ENCODE results near the gene RSBN1L.
"Not testable (repeated sequence)": the region's sequence is repeated elsewhere in the genome, so short reads cannot be mapped to it uniquely, and the experiment has no call there.

Gene RSBN1L

GRCh38 chr7:77699056-77699455 lies 2.8 kb downstream of the RSBN1L start:
- peak overlapping the region; percentile 96 for H3K4me3 Mint-ChIP-seq
- H3K36me3 Mint-ChIP-seq = peaks cover 19% of the 10 kb centered on the region
- peaks cover 62% of the 10 kb centered on the region for H3K4me1 Mint-ChIP-seq
- H3K27ac Mint-ChIP-seq = peak overlapping the region; percentile 81
- no peaks in the 10 kb centered on the region for H3K27me3 Mint-ChIP-seq
- no peaks in the 10 kb centered on the region for H3K9me3 Mint-ChIP-seq
- ATAC-seq = no peak

- ATAC-seq = no peak
- Mint-ChIP-seq H3K27ac (peak overlapping the region; percentile 14), H3K9me3 (no peaks in the 10 kb centered on the region), H3K4me1 (peaks cover 57% of the 10 kb centered on the region), H3K4me3 (no peak overlapping the region), H3K36me3 (peaks cover 19% of the 10 kb centered on the region), H3K27me3 (no peaks in the 10 kb centered on the region)
Measured at GRCh38 chr7:77702513-77702912, 6.3 kb downstream of the RSBN1L start.

GRCh38 chr7:77702968-77703472 lies 6.8 kb downstream of the RSBN1L start:
- H3K27ac Mint-ChIP-seq = peak overlapping the region; percentile 14
- no peaks in the 10 kb centered on the region for H3K27me3 Mint-ChIP-seq
- H3K9me3 Mint-ChIP-seq = no peaks in the 10 kb centered on the region
- H3K4me3 Mint-ChIP-seq = no peak overlapping the region
- peaks cover 21% of the 10 kb centered on the region for H3K36me3 Mint-ChIP-seq
- H3K4me1 Mint-ChIP-seq = peaks cover 58% of the 10 kb centered on the region
- ATAC-seq = no peak

DNA sequence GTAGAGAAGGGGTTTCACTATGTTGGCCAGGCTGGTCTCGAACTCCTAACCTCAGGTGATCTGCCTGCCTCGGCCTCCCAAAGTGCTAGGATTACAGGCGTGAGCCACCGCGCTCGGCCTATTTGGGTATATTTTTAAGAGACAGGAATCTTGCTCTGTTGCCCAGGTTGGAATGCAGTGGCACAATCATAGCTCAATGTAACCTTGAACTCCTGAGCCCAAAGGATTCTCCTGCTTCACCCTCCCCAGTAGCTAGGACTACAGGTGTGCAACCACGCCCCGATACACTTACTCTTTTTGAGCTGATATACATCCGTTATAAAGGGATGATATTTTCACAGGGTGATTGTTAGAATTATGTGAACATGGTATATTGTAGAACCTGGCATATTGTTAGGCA lies 7.4 kb downstream of the RSBN1L start:
- H3K4me3 Mint-ChIP-seq, H3K27ac Mint-ChIP-seq, ATAC-seq, H3K9me3 Mint-ChIP-seq, H3K27me3 Mint-ChIP-seq: not testable (repeated sequence)
- Mint-ChIP-seq H3K4me1 (peaks cover 59% of the 10 kb centered on the region), H3K36me3 (peaks cover 25% of the 10 kb centered on the region)

GRCh38 chr7:77707504-77707992 lies 11.3 kb downstream of the RSBN1L start:
- Mint-ChIP-seq H3K9me3 (no peaks in the 10 kb centered on the region), H3K4me3 (no peak overlapping the region), H3K27me3 (no peaks in the 10 kb centered on the region), H3K4me1 (peaks cover 43% of the 10 kb centered on the region), H3K27ac (no peak overlapping the region), H3K36me3 (peaks cover 28% of the 10 kb centered on the region)
- no peak for ATAC-seq

DNA sequence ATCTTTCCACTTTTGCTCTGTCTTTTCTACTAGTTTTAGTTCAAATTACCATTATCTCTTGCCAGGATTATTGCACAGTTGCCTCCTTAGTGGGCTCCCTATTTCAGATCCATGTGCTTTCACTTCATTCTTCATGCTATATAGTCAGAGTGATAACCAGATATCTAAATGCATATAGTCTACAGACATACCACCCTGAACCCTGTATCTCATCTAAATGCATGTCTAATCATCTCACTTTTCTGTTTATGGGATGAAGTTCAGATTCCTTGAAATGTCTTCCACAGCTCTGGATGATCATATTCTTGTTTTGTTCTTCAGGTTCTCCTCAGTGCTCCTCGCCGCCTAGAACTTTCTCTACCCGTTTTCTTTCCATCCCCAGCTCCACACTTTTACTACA lies 13.8 kb downstream of the RSBN1L start:
- no peak overlapping the region for H3K4me3 Mint-ChIP-seq
- H3K27ac Mint-ChIP-seq = no peak overlapping the region
- no peak for ATAC-seq
- no peaks in the 10 kb centered on the region for H3K9me3 Mint-ChIP-seq
- H3K4me1 Mint-ChIP-seq = peaks cover 38% of the 10 kb centered on the region
- peaks cover 32% of the 10 kb centered on the region for H3K36me3 Mint-ChIP-seq
- no peaks in the 10 kb centered on the region for H3K27me3 Mint-ChIP-seq

GRCh38 chr7:77710861-77711260 lies 14.6 kb downstream of the RSBN1L start:
- H3K27ac Mint-ChIP-seq = no peak overlapping the region

GRCh38 chr7:77714195-77714594 lies 17.9 kb downstream of the RSBN1L start:
- ATAC-seq = no peak
- no peaks in the 10 kb centered on the region for H3K27me3 Mint-ChIP-seq
- H3K4me3 Mint-ChIP-seq = no peak overlapping the region
- H3K9me3 Mint-ChIP-seq = no peaks in the 10 kb centered on the region
- H3K36me3 Mint-ChIP-seq = peaks cover 39% of the 10 kb centered on the region
- no peak overlapping the region for H3K27ac Mint-ChIP-seq
- peaks cover 54% of the 10 kb centered on the region for H3K4me1 Mint-ChIP-seq

More at GRCh38 chr7:77710861-77711260, 14.6 kb downstream of the RSBN1L start:
- H3K36me3 Mint-ChIP-seq = peaks cover 32% of the 10 kb centered on the region
- H3K9me3 Mint-ChIP-seq = no peaks in the 10 kb centered on the region
- H3K4me3 Mint-ChIP-seq = no peak overlapping the region
- ATAC-seq = no peak
- peaks cover 46% of the 10 kb centered on the region for H3K4me1 Mint-ChIP-seq
- no peaks in the 10 kb centered on the region for H3K27me3 Mint-ChIP-seq

- peaks cover 47% of the 10 kb centered on the region for H3K4me1 Mint-ChIP-seq
- H3K9me3 Mint-ChIP-seq, H3K4me3 Mint-ChIP-seq, H3K27ac Mint-ChIP-seq, ATAC-seq, H3K27me3 Mint-ChIP-seq: not testable (repeated sequence)
- peaks cover 38% of the 10 kb centered on the region for H3K36me3 Mint-ChIP-seq
Measured at GRCh38 chr7:77714931-77715330, 18.7 kb downstream of the RSBN1L start.

GRCh38 chr7:77716804-77717203 lies 20.5 kb downstream of the RSBN1L start:
- Mint-ChIP-seq H3K4me3 (no peak overlapping the region), H3K27ac (no peak overlapping the region), H3K36me3 (peaks cover 24% of the 10 kb centered on the region), H3K4me1 (peaks cover 39% of the 10 kb centered on the region), H3K27me3 (no peaks in the 10 kb centered on the region), H3K9me3 (no peaks in the 10 kb centered on the region)
- ATAC-seq = no peak

DNA sequence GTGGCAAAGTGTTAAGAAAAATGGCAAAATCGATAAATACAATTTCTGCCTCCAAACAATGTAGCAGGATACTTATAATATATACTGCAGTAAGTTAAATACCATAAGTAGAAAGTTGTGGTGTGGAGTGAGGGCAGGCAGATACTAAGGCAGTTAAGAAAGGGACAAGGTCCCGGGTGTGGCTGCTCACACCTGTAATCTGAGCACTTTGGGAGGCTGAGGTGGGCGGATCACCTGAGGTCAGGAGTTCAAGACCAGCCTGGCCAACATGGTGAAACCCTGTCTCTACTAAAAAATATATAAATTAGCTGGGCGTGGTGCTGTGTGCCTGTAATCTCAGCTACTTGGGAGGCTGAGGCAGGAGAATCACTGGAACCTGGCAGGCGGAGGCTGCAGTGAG lies 21.3 kb downstream of the RSBN1L start:
- H3K4me3 Mint-ChIP-seq = not testable (repeated sequence)

GRCh38 chr7:77727527-77727926 lies 31.3 kb downstream of the RSBN1L start:
- Mint-ChIP-seq H3K27ac (peak overlapping the region; percentile 73), H3K4me3 (no peak overlapping the region), H3K36me3 (peaks cover 13% of the 10 kb centered on the region), H3K27me3 (no peaks in the 10 kb centered on the region), H3K4me1 (peaks cover 50% of the 10 kb centered on the region), H3K9me3 (no peaks in the 10 kb centered on the region)
- no peak for ATAC-seq

More for the DNA sequence above, 21.3 kb downstream of the RSBN1L start:
- peaks cover 39% of the 10 kb centered on the region for H3K4me1 Mint-ChIP-seq
- not testable (repeated sequence) for H3K27me3 Mint-ChIP-seq, H3K9me3 Mint-ChIP-seq, ATAC-seq, H3K27ac Mint-ChIP-seq
- peaks cover 24% of the 10 kb centered on the region for H3K36me3 Mint-ChIP-seq

DNA sequence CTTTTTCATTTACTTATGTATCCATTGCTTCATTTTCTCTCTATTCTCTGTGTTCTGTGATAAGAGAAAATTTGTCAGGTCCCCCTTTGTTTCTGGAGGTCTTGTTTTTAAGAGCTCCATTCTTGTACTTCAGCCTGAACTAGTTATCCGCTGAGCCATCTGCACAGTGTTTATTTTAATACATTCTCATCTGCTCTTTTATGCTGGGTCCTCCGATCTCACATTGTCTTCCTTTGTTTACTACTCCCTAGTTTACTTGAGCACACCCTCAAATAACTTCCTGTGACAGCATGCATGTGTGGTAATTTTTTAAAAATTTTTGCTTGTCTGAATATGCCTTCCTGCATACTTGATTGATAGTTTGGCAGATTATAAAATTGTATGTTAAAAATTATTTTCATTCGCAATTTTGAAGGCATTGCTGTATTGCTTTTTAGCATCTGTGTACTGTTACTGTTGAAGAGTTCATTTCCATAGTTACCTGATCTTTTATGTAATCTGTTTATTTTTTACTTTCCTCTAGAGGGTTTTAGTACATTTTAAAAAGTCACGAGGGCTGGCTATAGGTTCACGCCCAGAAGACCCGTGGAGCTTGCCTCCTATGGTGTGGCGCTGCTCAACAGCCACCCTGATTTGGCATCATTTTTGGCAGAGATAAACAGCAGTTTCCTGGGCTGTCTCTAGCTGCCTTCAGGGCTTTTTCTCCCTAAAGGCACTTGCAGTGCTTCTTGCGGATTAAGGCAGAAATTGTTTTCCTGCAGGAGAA lies 31.9 kb downstream of the RSBN1L start:
- Mint-ChIP-seq H3K4me3 (no peak overlapping the region), H3K4me1 (peaks cover 54% of the 10 kb centered on the region), H3K36me3 (peaks cover 13% of the 10 kb centered on the region), H3K27ac (peak overlapping the region; percentile 73), H3K9me3 (no peaks in the 10 kb centered on the region), H3K27me3 (no peaks in the 10 kb centered on the region)
- ATAC-seq = no peak

DNA sequence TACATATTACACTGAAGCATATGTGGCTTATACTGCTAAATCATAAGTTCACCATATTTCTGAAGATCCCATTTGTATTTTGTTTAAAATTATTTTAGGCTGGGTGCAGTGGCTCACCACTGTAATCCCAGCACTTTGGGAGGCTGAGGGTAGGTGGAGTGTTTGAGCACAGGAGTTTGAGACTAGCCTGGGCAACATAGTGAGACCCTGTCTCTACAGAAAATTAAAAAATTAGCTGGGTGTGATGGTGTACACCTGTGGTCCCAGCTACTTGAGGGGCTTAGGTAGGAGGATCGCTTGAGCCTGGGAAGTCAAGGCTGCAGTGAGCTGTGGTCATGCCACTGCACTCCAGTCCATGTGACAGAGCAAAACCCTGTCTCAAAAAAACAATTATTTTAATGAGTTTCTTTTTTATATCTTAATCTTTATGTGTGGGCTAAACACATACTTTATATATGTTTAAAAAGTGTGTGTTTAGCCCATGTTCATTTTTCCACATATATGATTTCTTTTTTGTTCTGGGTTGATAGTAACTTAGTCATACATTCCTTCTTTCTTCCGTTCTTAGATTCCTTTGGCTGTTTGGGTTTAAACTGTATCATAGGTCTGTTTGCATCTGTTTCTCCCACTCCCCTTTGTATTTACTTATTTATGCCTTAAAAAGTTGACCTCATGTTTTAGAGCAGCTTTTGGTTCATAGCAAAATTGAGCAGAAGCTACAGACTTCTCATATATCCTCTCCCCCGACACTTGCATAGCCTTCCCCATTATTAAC lies 33.5 kb downstream of the RSBN1L start:
- Mint-ChIP-seq H3K27ac (peak overlapping the region; percentile 73), H3K9me3 (no peaks in the 10 kb centered on the region), H3K27me3 (no peaks in the 10 kb centered on the region), H3K4me3 (no peak overlapping the region), H3K4me1 (peaks cover 56% of the 10 kb centered on the region), H3K36me3 (peaks cover 13% of the 10 kb centered on the region)
- ATAC-seq = no peak

DNA sequence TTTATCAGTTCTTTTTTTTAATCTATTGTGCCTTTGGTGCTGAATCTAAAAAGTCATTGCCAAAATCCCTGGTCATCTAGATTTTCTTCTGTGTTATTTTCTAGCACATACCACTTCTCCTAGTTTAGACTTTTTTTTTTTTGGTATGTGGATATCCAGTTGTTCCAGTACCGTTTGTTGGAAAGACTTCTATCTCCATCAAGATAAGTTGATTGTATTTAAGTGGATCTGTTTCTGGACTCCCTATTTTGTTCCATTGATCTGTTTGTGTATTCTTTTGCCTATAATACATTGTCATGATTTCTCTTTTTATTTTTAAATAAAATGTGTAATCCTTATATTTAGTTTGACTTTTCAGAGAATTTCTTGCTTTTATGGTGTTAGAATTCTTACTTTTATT lies 35.5 kb downstream of the RSBN1L start:
- Mint-ChIP-seq H3K4me3 (no peak overlapping the region), H3K9me3 (no peaks in the 10 kb centered on the region), H3K4me1 (peaks cover 56% of the 10 kb centered on the region), H3K27ac (no peak overlapping the region), H3K36me3 (peaks cover 20% of the 10 kb centered on the region), H3K27me3 (no peaks in the 10 kb centered on the region)
- no peak for ATAC-seq
